ENCODE measurements around the gene PARPBP.

DNA sequence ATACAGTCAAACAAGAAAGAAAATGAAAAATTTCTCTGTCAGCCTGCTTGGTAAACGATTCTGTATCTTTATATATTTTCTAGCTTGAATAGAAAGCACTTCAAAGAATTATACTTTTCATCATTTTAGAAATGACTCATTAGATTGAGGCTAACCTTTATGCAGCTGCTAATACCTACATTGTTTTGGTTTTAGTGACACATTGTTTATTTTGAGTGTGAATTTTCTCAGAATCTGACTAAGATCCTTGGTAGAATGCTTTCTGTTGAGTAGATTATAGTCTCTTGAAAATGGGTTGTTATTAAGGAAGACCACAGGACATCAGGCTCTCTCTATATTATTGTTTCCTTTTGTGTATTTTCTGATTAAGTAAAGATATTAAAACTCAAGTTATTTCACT is 77.8 kb downstream of the PARPBP start, which contains the start of gene PMCH:
- TF ChIP-seq, protein P1, sequence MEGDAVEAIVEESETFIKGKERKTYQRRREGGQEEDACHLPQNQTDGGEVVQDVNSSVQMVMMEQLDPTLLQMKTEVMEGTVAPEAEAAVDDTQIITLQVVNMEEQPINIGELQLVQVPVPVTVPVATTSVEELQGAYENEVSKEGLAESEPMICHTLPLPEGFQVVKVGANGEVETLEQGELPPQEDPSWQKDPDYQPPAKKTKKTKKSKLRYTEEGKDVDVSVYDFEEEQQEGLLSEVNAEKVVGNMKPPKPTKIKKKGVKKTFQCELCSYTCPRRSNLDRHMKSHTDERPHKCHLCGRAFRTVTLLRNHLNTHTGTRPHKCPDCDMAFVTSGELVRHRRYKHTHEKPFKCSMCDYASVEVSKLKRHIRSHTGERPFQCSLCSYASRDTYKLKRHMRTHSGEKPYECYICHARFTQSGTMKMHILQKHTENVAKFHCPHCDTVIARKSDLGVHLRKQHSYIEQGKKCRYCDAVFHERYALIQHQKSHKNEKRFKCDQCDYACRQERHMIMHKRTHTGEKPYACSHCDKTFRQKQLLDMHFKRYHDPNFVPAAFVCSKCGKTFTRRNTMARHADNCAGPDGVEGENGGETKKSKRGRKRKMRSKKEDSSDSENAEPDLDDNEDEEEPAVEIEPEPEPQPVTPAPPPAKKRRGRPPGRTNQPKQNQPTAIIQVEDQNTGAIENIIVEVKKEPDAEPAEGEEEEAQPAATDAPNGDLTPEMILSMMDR (IDR thresholded peaks at IDR 0.05) = no peak
- TF ChIP-seq POLR2A (IDR thresholded peaks at IDR 0.05) (no peak), POLR2AphosphoS5 (IDR thresholded peaks at IDR 0.05) (no peak)
